ENCODE measurements around the gene WIPF3.

- TF ChIP-seq, protein P1, sequence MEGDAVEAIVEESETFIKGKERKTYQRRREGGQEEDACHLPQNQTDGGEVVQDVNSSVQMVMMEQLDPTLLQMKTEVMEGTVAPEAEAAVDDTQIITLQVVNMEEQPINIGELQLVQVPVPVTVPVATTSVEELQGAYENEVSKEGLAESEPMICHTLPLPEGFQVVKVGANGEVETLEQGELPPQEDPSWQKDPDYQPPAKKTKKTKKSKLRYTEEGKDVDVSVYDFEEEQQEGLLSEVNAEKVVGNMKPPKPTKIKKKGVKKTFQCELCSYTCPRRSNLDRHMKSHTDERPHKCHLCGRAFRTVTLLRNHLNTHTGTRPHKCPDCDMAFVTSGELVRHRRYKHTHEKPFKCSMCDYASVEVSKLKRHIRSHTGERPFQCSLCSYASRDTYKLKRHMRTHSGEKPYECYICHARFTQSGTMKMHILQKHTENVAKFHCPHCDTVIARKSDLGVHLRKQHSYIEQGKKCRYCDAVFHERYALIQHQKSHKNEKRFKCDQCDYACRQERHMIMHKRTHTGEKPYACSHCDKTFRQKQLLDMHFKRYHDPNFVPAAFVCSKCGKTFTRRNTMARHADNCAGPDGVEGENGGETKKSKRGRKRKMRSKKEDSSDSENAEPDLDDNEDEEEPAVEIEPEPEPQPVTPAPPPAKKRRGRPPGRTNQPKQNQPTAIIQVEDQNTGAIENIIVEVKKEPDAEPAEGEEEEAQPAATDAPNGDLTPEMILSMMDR (conservative IDR thresholded peaks at IDR 0.05; ENCODE audit: low read length) = no peak
- TF ChIP-seq EZH2phosphoT487 (IDR thresholded peaks at IDR 0.05; ENCODE audit: borderline replicate concordance) = no peak
These were observed 46.1 kb downstream of the WIPF3 start for GRCh38 chr7:29852457-29852856.

Data from Loucy (cell line).